Progenitor cell of endocrine pancreas (in vitro differentiated cells): ENCODE results near the gene AP1B1. TPM values are rescaled to one million over a fixed set of nuclear protein-coding genes. Genes with fewer than 3 reads are reported as not detected.

ENCODE experiments used
- DNase-seq: peaks from one replicate; pipeline ENCODE4 v3.0.0; 2021; ENCODE audit warnings: low spot score; ENCODE audit not compliant: unreplicated experiment
- H3K27ac Mint-ChIP-seq: 2 replicates; pipeline ENCODE4 v1.8.0; 2021; ENCODE audit warnings: mild to moderate bottlenecking, moderate library complexity, mixed read lengths
- H3K27me3 Mint-ChIP-seq: 2 replicates; pipeline ENCODE4 v1.8.0; 2021; ENCODE audit warnings: mixed read lengths
- H3K36me3 Mint-ChIP-seq: 2 replicates; pipeline ENCODE4 v1.8.0; 2022; ENCODE audit warnings: mixed read lengths; ENCODE audit not compliant: insufficient read depth
- H3K4me1 Mint-ChIP-seq: 2 replicates; pipeline ENCODE4 v1.8.0; 2021; ENCODE audit warnings: low read depth, mixed read lengths
- H3K4me3 Mint-ChIP-seq: 2 replicates; pipeline ENCODE4 v1.8.0; 2021; ENCODE audit warnings: low read depth, mild to moderate bottlenecking, moderate library complexity, mixed read lengths
- H3K9me3 Mint-ChIP-seq: 2 replicates; pipeline ENCODE4 v1.8.0; 2021; ENCODE audit warnings: low read depth, mixed read lengths
- CTCF ChIP-seq: fragments of 200-600 bp; sonication (generic); IDR thresholded peaks from one replicate; pipeline ENCODE4 v1.5.0; 2021; ENCODE audit warnings: antibody characterized with exemption, mild to moderate bottlenecking; ENCODE audit not compliant: unreplicated experiment
- total RNA-seq: library from RNA; stranded (reverse); gene quantifications from 2 replicates; pipeline ENCODE4 v1.2.1, GENCODE V29; 2021

Gene AP1B1
- total RNA-seq, 1 donor from 2014 or later, result 59.6 TPM

DNA sequence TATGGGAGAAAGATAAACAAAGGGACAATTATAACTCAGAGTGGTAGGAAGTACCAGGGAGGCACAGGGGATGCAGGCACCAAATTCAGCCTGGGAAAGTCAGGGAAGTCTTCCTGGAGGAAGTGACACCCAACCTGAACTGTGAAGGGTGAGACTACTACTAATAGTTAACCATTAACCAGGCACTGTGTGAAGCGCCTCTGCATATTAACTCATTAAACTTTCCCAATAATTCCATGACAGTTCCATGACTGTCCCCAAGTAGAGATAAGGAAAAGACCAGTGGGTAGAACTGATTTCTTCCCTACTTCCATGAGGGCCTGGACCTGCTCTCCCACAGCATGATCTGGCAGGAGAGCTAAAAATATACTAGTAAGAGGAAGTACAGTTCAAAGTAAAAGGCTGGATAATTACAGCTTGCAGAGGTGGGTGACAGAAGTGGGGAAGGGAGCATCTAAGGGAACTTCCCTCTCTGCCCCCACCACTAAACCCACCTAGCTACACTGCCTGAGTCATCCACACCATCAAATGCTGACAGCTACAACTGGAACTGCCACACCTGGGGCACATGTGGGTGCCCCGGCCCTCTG is 4.7 kb upstream of the AP1B1 start:
- no peaks in the 10 kb centered on the region for H3K27me3 Mint-ChIP-seq
- H3K9me3 Mint-ChIP-seq, result no peaks in the 10 kb centered on the region
- H3K27ac Mint-ChIP-seq, result no peak overlapping the region
- no peak overlapping the region for H3K4me3 Mint-ChIP-seq
- no peak for TF ChIP-seq CTCF
- DNase-seq, result no peak
- peaks cover 5% of the 10 kb centered on the region for H3K4me1 Mint-ChIP-seq
- no peaks in the 10 kb centered on the region for H3K36me3 Mint-ChIP-seq

GRCh38 chr22:29391546-29391945 is 3.2 kb upstream of the AP1B1 start:
- Mint-ChIP-seq H3K27ac (no peak overlapping the region), H3K4me3 (no peak overlapping the region), H3K9me3 (no peaks in the 10 kb centered on the region), H3K36me3 (no peaks in the 10 kb centered on the region), H3K27me3 (no peaks in the 10 kb centered on the region), H3K4me1 (peaks cover 13% of the 10 kb centered on the region)
- DNase-seq, result no peak
- TF ChIP-seq CTCF, result no peak

- Mint-ChIP-seq H3K4me3 (no peak overlapping the region), H3K9me3 (no peaks in the 10 kb centered on the region), H3K4me1 (peaks cover 22% of the 10 kb centered on the region), H3K36me3 (no peaks in the 10 kb centered on the region), H3K27me3 (no peaks in the 10 kb centered on the region), H3K27ac (no peak overlapping the region)
- no peak for TF ChIP-seq CTCF
- no peak for DNase-seq
Measured at GRCh38 chr22:29390270-29390669, 1.9 kb upstream of the AP1B1 start.

GRCh38 chr22:29388759-29389090 is 355 bp upstream of the AP1B1 start:
- no peaks in the 10 kb centered on the region for H3K9me3 Mint-ChIP-seq
- H3K27me3 Mint-ChIP-seq, result no peaks in the 10 kb centered on the region
- no peak for DNase-seq
- peak overlapping the region; percentile 88 for H3K4me3 Mint-ChIP-seq
- H3K36me3 Mint-ChIP-seq, result no peaks in the 10 kb centered on the region
- peaks cover 33% of the 10 kb centered on the region for H3K4me1 Mint-ChIP-seq
- peak overlapping the region; percentile 85 for H3K27ac Mint-ChIP-seq
- TF ChIP-seq CTCF, result no peak

GRCh38 chr22:29386708-29387107 is 1.7 kb downstream of the AP1B1 start:
- H3K9me3 Mint-ChIP-seq, result no peaks in the 10 kb centered on the region
- TF ChIP-seq CTCF, result no peak
- no peaks in the 10 kb centered on the region for H3K27me3 Mint-ChIP-seq
- H3K27ac Mint-ChIP-seq, result peak overlapping the region; percentile 41
- H3K4me3 Mint-ChIP-seq, result peak overlapping the region; percentile 88
- no peaks in the 10 kb centered on the region for H3K36me3 Mint-ChIP-seq
- peaks cover 48% of the 10 kb centered on the region for H3K4me1 Mint-ChIP-seq
- DNase-seq, result no peak
